Activated B cell treated with CpG ODN at 0.5 μM for 24 hours (primary cell): ENCODE measurements around the gene SLC15A4. TPM values are rescaled to one million over a fixed set of nuclear protein-coding genes. Genes with fewer than 3 reads are reported as not detected.

ENCODE experiments used
- ATAC-seq: fragments of 200-7000 bp; cut with Tn5 transposase; one replicate; pipeline ENCODE4 v1.10.0; 2021; ENCODE audit warnings: low read depth, mild to moderate bottlenecking, moderate library complexity
- CTCF ChIA-PET: fragments of 350-600 bp; sonication (Branson Sonifier 250); formaldehyde crosslinking; loops from one replicate; lab custom pipeline; 2021; ENCODE audit warnings: antibody characterized with exemption; lab: Charles Lee
- POLR2A ChIA-PET: fragments of 350-600 bp; sonication (Branson Sonifier 250); formaldehyde crosslinking; loops from one replicate; lab custom pipeline; 2021; ENCODE audit warnings: antibody characterized with exemption; lab: Charles Lee
- DNase-seq: peaks from one replicate; pipeline ENCODE4 v3.0.0; 2022
- H3K27ac Mint-ChIP-seq: one replicate; pipeline ENCODE4 v1.8.0; 2020; ENCODE audit warnings: mixed read lengths
- H3K27me3 Mint-ChIP-seq: one replicate; pipeline ENCODE4 v1.8.0; 2021; ENCODE audit warnings: mixed read lengths
- H3K36me3 Mint-ChIP-seq: one replicate; pipeline ENCODE4 v1.8.0; 2021; ENCODE audit warnings: low read depth, mixed read lengths
- H3K4me1 Mint-ChIP-seq: one replicate; pipeline ENCODE4 v1.8.0; 2021; ENCODE audit warnings: mixed read lengths
- H3K4me3 Mint-ChIP-seq: one replicate; pipeline ENCODE4 v1.8.0; 2020; ENCODE audit warnings: mild to moderate bottlenecking, mixed read lengths
- H3K9me3 Mint-ChIP-seq: one replicate; pipeline ENCODE4 v1.8.0; 2020; ENCODE audit warnings: mixed read lengths
- intact Hi-C: fragments of 100-400 bp; cut with micrococcal nuclease; formaldehyde crosslinking; loops from one replicate; pipeline ENCODE4 v1.15.1; 2024
- total RNA-seq: library from RNA; stranded (reverse); gene quantifications from 2 replicates; pipeline ENCODE4 v1.2.3, GENCODE V29; 2022
- TF ChIP-seq, protein P1 (sequence below): fragments of 200-600 bp; IDR thresholded peaks from one replicate; pipeline ENCODE4 v1.8.0; 2022; ENCODE audit warnings: antibody characterized with exemption, mild to moderate bottlenecking

SLC15A4 gene
- total RNA-seq, 1 donor from 2014 or later = 54.0 TPM

GRCh38 chr12:128745772-128746689 lies 77.7 kb downstream of the SLC15A4 start:
- Mint-ChIP-seq H3K4me1 (no peaks in the 10 kb centered on the region), H3K36me3 (no peaks in the 10 kb centered on the region), H3K27me3 (peaks cover 9% of the 10 kb centered on the region), H3K9me3 (no peaks in the 10 kb centered on the region), H3K27ac (no peak overlapping the region), H3K4me3 (no peak overlapping the region)
- ATAC-seq = no peak
- CTCF ChIA-PET = no interaction called here
- TF ChIP-seq, protein P1, sequence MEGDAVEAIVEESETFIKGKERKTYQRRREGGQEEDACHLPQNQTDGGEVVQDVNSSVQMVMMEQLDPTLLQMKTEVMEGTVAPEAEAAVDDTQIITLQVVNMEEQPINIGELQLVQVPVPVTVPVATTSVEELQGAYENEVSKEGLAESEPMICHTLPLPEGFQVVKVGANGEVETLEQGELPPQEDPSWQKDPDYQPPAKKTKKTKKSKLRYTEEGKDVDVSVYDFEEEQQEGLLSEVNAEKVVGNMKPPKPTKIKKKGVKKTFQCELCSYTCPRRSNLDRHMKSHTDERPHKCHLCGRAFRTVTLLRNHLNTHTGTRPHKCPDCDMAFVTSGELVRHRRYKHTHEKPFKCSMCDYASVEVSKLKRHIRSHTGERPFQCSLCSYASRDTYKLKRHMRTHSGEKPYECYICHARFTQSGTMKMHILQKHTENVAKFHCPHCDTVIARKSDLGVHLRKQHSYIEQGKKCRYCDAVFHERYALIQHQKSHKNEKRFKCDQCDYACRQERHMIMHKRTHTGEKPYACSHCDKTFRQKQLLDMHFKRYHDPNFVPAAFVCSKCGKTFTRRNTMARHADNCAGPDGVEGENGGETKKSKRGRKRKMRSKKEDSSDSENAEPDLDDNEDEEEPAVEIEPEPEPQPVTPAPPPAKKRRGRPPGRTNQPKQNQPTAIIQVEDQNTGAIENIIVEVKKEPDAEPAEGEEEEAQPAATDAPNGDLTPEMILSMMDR = no peak
- intact Hi-C loops = no loop called here
- POLR2A ChIA-PET = no interaction called here
- no peak for DNase-seq

GRCh38 chr12:128743916-128744315 lies 79.8 kb downstream of the SLC15A4 start:
- Mint-ChIP-seq H3K9me3 (peaks cover 6% of the 10 kb centered on the region), H3K4me1 (no peaks in the 10 kb centered on the region), H3K27me3 (peaks cover 14% of the 10 kb centered on the region), H3K36me3 (no peaks in the 10 kb centered on the region), H3K27ac (no peak overlapping the region), H3K4me3 (no peak overlapping the region)
- TF ChIP-seq, protein P1 = no peak
- ChIA-PET CTCF (no interaction called here), POLR2A (no interaction called here)
- intact Hi-C loops = no loop called here
- no peak for ATAC-seq
- no peak for DNase-seq

Other genes with a start within 250 kb of the SLC15A4 start
- gene GLT1D1, start 29.5 kb upstream of the SLC15A4 start, total RNA-seq = not detected in 2 replicates